ENCODE results near the gene LRPPRC. TPM values are rescaled to one million over a fixed set of nuclear protein-coding genes. Genes with fewer than 3 reads are reported as not detected.

The LRPPRC gene
- total RNA-seq, 1 donor from 2014 or later: 214 TPM

GRCh38 chr2:43885132-43885632 lies 110.6 kb downstream of the LRPPRC start:
- no peak for DNase-seq (ENCODE audit: low spot score)
- H3K4me3 ChIP-seq: no peak overlapping the region
- H2AFZ ChIP-seq (replicated peaks): no peak overlapping the region
- no peak overlapping the region for H3K9ac ChIP-seq
- Mint-ChIP-seq H3K4me1 (no peaks in the 10 kb centered on the region), H3K27ac (no peak overlapping the region), H3K4me3 (no peak overlapping the region), H3K9me3 (no peaks in the 10 kb centered on the region), H3K27me3 (ENCODE audit: insufficient read depth, low read depth) (no peaks in the 10 kb centered on the region), H3K36me3 (peaks cover 22% of the 10 kb centered on the region)
- no peak overlapping the region for H3K27ac ChIP-seq
- peaks cover 7% of the 10 kb centered on the region for H3F3A ChIP-seq (ENCODE audit: low read depth)
- H4K20me1 ChIP-seq (ENCODE audit: low read depth): no peaks in the 10 kb centered on the region
- no peaks in the 10 kb centered on the region for H3K79me2 ChIP-seq (ENCODE audit: low read depth)
- TF ChIP-seq EZH2 (IDR thresholded peaks at IDR 0.05) (no peak), CTCF (IDR thresholded peaks at IDR 0.05) (no peak), EZH2phosphoT487 (IDR thresholded peaks at IDR 0.05) (no peak)
- no peak overlapping the region for H3K4me2 ChIP-seq
- H3K27me3 ChIP-seq: no peaks in the 10 kb centered on the region
- H3K36me3 ChIP-seq: peaks cover 8% of the 10 kb centered on the region
- no peaks in the 10 kb centered on the region for H3K9me3 ChIP-seq (ENCODE audit: low read depth)
- H3K4me1 ChIP-seq: no peaks in the 10 kb centered on the region

- H3K4me3 Mint-ChIP-seq: no peak overlapping the region
- no peaks in the 10 kb centered on the region for H3K9me3 ChIP-seq (ENCODE audit: low read depth)
- H3K4me1 Mint-ChIP-seq: no peaks in the 10 kb centered on the region
- no peaks in the 10 kb centered on the region for H3K4me1 ChIP-seq
- H3K27me3 ChIP-seq: no peaks in the 10 kb centered on the region
- H3K79me2 ChIP-seq (ENCODE audit: low read depth): no peaks in the 10 kb centered on the region
- no peak overlapping the region for H3K4me2 ChIP-seq
- H4K20me1 ChIP-seq (ENCODE audit: low read depth): no peaks in the 10 kb centered on the region
- no peak for DNase-seq (ENCODE audit: low spot score)
- no peak overlapping the region for H3K9ac ChIP-seq
- TF ChIP-seq CTCF (IDR thresholded peaks at IDR 0.05): no peak
- TF ChIP-seq EZH2phosphoT487 (IDR thresholded peaks at IDR 0.05): no peak
- TF ChIP-seq EZH2 (IDR thresholded peaks at IDR 0.05): no peak
- no peak overlapping the region for H2AFZ ChIP-seq (replicated peaks)
- H3F3A ChIP-seq (ENCODE audit: low read depth): peaks cover 7% of the 10 kb centered on the region
- H3K27ac ChIP-seq: no peak overlapping the region
- no peaks in the 10 kb centered on the region for H3K27me3 Mint-ChIP-seq (ENCODE audit: insufficient read depth, low read depth)
- no peak overlapping the region for H3K4me3 ChIP-seq
- peaks cover 18% of the 10 kb centered on the region for H3K36me3 Mint-ChIP-seq
- no peaks in the 10 kb centered on the region for H3K9me3 Mint-ChIP-seq
- H3K36me3 ChIP-seq: peaks cover 8% of the 10 kb centered on the region
- no peak overlapping the region for H3K27ac Mint-ChIP-seq
Observed at GRCh38 chr2:43884689-43885088, 111.1 kb downstream of the LRPPRC start.

GRCh38 chr2:43882312-43882711 lies 113.5 kb downstream of the LRPPRC start:
- Mint-ChIP-seq H3K4me3 (no peak overlapping the region), H3K27ac (no peak overlapping the region), H3K4me1 (no peaks in the 10 kb centered on the region), H3K9me3 (no peaks in the 10 kb centered on the region), H3K27me3 (ENCODE audit: insufficient read depth, low read depth) (peaks cover 3% of the 10 kb centered on the region), H3K36me3 (peaks cover 2% of the 10 kb centered on the region)
- Histone ChIP-seq H4K20me1 (ENCODE audit: low read depth) (no peaks in the 10 kb centered on the region), H3K4me3 (no peak overlapping the region), H3K9me3 (ENCODE audit: low read depth) (no peaks in the 10 kb centered on the region), H3K27ac (no peak overlapping the region), H3K36me3 (no peaks in the 10 kb centered on the region), H3F3A (ENCODE audit: low read depth) (peaks cover 7% of the 10 kb centered on the region), H3K79me2 (ENCODE audit: low read depth) (no peaks in the 10 kb centered on the region), H3K9ac (no peak overlapping the region), H3K4me1 (no peaks in the 10 kb centered on the region), H3K27me3 (no peaks in the 10 kb centered on the region), H3K4me2 (no peak overlapping the region), H2AFZ (replicated peaks) (no peak overlapping the region)
- TF ChIP-seq CTCF (IDR thresholded peaks at IDR 0.05) (no peak), EZH2phosphoT487 (IDR thresholded peaks at IDR 0.05) (no peak), EZH2 (IDR thresholded peaks at IDR 0.05) (no peak)
- DNase-seq (ENCODE audit: low spot score): no peak

Data from neural progenitor cell (in vitro differentiated cells).